GM19240 (cell line): ENCODE data around the gene NANOS1.

Experiments
- DNase-seq: peaks from one replicate; pipeline ENCODE4 v3.0.0; 2011; ENCODE audit warnings: low spot score; ENCODE audit not compliant: insufficient read length

NANOS1 gene

DNA sequence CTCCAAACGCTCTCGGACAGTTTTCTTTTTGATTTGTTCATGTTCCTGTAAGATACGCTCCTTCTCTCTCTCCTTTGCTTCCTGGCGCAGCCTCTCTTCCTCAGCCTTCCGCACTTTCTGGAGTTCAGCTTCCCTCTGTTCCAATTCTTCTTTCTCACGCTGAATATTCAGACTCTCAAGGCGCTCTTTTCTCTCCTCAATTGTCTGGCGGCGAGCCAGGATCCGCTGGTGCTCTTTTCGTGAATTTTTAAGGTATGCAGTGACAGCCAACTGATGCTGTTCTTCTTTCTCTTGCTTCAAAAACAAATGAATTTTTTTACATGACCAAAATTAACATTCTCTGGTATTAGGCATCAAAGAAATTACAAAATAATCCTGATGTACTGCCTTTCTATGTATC lies 28.5 kb downstream of the NANOS1 start:
- no peak for DNase-seq

DNA sequence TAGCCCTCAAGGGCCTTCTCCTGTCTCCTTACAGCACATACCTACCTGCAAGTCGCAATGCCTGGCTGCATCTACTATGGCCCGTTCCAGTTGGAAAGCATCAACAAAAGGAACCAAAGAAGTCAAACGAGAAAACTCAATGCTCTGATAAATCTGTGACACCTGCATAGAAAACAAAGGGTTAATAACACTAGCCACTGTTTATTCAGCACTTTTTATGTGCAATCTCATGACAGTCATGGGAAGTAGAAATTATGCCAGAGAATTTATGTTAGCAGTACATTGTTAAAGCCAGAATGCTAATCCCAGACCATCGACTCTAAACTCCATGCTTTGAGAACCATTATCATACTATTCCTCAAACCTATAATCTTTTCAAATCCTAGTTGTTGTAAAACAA lies 30.0 kb downstream of the NANOS1 start:
- DNase-seq, result no peak

DNA sequence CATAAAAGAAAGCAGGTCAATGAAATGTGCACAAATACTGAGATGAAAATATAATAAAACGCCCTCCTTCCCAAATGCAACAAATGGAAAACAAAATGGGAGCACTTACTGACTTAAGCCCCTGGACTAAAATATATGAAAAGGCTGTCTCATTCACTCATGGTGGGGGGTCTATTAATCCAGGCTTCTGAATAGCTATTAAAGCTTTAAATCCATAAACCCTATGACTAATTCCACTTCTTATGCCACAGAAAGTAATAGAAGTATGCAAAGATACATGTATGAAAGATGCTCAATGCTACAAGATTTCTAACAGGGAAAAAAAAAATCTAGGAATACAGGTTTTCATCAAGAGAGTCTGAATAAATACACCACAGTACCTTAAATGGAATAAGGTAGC lies 30.6 kb downstream of the NANOS1 start:
- DNase-seq, result no peak

DNA sequence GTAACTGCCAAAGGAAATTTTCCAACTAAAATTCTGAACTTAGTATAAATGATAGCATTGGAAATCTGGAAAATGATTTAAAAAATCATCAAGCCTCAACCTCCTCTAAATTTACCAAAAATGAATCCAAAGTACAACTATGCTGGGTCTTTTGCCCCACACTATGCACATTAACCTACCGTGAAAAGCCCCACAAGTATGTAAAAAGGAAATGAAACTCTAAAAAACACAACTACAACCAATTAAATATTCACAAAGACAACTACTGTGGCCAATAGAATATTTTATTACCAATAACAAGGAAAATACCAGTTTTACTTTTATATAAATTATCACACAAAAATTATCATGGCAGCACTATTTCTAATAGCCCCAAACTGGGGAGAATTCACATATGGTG lies 31.8 kb downstream of the NANOS1 start:
- DNase-seq, result no peak

DNA sequence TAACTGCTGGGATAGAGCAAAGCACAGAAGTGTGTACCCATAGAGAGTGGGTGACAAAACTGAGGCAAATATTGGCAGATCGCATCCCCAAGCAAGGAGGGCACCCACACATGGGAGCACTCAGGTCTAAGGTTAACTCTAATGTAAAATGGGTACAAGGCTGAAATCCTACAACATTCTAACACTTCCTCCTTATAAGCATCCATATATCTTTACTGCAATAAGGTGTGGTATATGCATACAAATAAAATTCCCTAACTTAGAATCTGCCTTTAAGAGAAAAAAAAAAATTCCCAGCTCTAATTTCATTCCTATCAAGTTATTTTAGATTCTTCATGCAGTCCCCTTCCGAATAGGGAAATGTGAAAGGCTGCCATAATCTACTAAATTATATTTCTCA lies 32.4 kb downstream of the NANOS1 start:
- no peak for DNase-seq

DNA sequence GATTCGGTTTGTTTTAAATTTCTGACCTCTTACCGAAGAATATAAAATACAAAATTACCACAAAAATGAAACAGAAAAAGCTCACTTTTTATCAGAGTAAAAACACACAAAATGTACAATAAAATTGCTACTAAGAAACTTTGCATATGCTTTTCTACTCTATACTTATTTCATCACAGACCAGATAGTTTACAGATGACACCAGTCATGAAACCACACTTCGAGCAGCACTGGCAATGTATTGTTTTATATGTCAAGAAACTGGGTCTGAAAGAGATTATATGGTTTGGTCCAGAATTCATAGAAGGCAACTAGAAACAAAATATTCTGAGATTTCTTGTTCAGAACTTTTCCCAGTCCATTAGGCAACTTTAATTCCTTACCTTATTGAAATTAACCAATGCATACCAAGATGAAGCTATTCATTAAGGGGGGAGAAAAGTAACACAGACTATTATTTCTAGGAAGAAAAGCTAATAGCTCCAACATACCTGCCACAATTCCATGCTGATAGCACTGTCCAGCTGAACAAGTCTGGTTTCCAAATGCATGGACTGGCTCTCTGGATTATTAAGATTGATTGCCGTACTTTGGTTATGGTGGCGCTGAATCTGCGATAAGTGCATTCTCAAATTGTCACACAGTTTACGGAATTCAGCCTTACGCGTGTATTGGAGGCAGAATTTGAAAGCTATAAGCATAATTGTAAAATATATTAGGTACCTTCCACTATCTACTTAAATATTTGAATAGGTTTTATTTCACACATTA lies 41.1 kb downstream of the NANOS1 start:
- no peak for DNase-seq

DNA sequence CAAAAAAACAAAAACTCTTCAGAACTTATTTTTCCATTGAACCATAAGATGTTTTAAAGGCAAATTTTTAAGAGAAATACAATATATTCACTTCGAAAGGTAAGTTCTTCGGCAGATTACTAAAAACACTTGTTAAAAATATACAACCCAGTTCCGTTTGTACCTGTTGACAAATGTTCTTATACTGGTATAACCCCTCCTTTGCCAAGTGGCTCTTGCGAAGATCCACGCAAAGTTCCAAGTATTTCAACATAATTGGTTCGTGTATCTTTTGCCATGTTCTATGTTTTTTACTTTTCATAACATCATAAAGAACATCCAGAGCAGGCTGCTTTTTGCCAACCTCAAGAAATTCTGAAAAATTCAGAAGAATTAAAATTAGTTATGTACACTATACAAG lies 44.1 kb downstream of the NANOS1 start:
- no peak for DNase-seq

DNA sequence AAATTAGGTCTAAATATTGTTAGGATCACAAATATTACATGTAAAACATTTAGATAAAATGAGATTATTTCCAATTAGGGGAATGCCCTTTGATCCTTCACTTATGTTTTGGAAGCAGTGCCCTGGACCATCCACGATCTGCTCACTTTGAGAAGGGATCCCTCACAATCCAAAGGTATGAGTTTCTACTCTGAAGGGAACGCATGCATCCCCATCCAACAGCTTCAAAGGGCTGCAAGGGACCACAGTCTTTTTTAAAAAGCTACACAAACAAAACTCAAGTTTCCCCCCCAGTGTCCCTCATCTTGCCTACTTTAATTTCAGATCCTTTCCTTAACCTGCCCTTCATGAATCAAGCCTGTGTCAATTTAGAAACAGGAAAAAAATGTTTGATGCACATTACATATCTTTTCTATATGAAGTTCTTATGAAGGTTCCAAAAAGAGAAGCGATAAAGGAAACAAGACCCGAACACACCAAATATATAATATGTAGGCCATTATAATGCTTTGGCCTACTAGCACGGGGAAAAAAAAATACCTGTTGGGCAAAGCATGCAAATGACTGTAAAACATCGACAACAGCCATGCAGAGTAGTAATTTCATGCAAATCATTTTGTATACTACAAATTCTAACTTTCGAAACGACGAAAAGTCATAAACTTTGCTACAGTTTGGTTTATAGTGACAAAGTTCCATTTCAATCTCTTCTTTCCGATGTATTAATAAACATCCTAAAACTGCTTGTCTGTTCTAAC lies 49.1 kb downstream of the NANOS1 start:
- DNase-seq, result no peak

DNA sequence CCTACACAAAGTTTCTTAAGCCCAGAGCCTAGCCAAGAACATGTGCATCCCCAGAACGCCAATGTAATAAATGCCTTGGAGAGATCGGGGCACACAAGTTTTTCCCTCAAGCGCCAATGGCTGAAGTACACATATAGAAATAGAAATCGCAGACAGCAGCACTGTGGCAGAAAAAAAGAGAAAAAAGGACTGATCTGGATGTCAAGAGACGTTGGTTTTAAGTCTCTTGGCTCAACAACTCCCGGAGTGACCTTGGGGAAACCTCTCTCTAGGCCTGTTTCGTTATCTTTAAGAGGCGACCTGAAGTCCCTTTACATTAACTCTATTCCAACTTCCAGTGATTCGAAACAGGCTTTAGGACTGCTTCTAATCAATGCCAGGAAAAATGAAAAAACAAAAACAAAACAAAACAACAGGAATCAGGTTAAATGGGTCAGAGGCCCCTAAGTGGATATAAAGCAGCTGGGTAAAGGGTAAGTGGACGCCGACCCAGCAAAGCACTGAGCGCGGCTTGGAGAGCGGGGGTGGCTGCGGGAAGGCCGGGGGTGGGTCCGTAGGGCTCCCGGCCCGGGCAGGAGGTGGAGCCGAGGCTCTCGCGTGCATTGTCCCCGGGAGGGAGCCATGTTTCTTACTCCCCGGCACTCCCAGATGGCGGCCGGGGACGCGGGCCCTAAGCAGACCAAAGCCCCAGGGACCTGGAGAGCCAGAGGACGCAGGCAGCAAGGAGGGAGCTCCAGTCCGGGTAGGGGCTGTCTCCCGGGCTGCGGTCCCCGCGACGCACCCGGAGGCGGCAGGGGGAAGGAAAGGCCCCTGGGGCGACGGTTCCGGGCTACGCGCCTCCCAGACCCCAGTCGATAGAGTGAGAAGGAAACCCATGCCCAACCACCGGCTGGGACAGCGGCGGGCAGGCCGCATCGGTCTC lies 50.3 kb downstream of the NANOS1 start:
- DNase-seq, result peak; percentile 52

DNA sequence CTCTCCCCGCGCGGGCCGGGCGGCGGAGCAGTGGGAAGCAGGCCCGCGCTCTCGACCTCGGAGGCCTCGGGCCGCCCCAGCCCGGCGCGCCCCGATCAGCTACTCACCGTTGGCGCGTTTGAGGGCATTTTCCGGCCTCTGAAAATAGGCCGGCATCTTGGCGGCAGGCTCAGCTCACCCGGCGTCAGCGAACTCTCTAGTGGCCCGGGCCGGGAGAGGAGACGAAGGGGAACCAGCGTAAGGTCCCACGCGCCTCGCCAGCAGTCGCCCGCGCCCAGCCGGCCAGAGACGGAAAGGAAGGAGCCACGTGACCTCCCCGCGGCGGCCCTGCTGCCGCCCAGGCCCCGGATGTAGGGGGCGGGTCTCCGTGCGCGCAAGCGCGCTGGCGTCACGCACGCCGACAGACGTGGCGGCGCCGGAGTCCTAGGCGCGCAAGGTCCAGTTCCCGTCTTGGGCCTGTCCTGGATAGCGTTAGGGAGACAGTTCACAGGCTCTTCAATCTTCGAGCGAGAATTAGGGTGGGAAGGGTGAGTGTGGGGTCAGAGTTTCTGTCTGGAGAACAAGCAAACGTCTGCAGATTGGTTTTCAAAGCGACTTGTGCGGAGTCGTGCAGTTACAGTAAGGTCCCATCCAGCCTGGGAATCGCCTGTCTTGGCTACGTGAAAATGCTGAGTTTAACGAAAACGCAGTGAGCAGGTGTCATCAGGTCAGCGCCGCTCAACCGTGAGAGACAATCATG lies 51.2 kb downstream of the NANOS1 start, which contains the start of gene EIF3A:
EIF3A (minus strand) TSS at position 297 of the 739 bp plus-strand sequence; CDS start at position 156, 141 bp downstream.
- peak; percentile 82 for DNase-seq
